CD4-positive, CD25-positive, alpha-beta regulatory T cell (primary cell): ENCODE measurements around the gene SPRR2D. TPM values are rescaled to one million over a fixed set of nuclear protein-coding genes. Genes with fewer than 3 reads are reported as not detected.
"Not testable (repeated sequence)": the region's sequence is repeated elsewhere in the genome, so short reads cannot be mapped to it uniquely, and the experiment has no call there.

ENCODE experiments used
- ATAC-seq, 2 donors: fragments of 150-1000 bp; cut with Tn5 transposase; one replicate each; pipeline ENCODE4 v1.10.0; 2021; ENCODE audit warnings: low read depth in 2 of 2, moderate number of reproducible peaks in 2 of 2, moderate library complexity in 1 of 2
- DNase-seq, 3 donors: peaks; one replicate each; pipeline versions ENCODE4 v3.0.0 to v3.0.0-alpha.2; 2012 to 2022; ENCODE audit warnings: mixed read lengths in 1 of 3
- H3K27ac ChIP-seq: one replicate; pipeline ENCODE4 v1.7.0; 2013; ENCODE audit warnings: mild to moderate bottlenecking, low read length; ENCODE audit not compliant: insufficient read depth, poor library complexity, severe bottlenecking
- H3K27me3 ChIP-seq: one replicate; pipeline ENCODE4 v1.7.0; 2013; ENCODE audit warnings: low read length; ENCODE audit not compliant: control insufficient read depth, insufficient read depth
- H3K36me3 ChIP-seq: one replicate; pipeline ENCODE4 v1.7.0; 2013; ENCODE audit warnings: mild to moderate bottlenecking, low read length, moderate library complexity; ENCODE audit not compliant: control insufficient read depth, insufficient read depth
- H3K4me1 ChIP-seq: 2 replicates; pipeline ENCODE4 v1.7.0; 2013; ENCODE audit warnings: mild to moderate bottlenecking, low read length; ENCODE audit not compliant: insufficient read depth, control insufficient read depth, poor library complexity, severe bottlenecking
- H3K4me3 ChIP-seq: one replicate; pipeline ENCODE4 v1.7.0; 2013; ENCODE audit warnings: low read depth, mild to moderate bottlenecking, low read length, moderate library complexity
- H3K9me3 ChIP-seq, 2 experiments: 1 replicate in 1 of 2; 2 replicates in 1 of 2; pipeline ENCODE4 v1.7.0; 2013; ENCODE audit warnings: low read length in 2 of 2, mild to moderate bottlenecking in 1 of 2, moderate library complexity in 1 of 2; ENCODE audit not compliant: control insufficient read depth in 2 of 2
- H3K27ac Mint-ChIP-seq, 3 donors: one replicate each; pipeline ENCODE4 v1.8.0; 2020 to 2022; ENCODE audit warnings: mild to moderate bottlenecking in 3 of 3, mixed read lengths in 3 of 3, moderate library complexity in 2 of 3
- H3K27me3 Mint-ChIP-seq: one replicate; pipeline ENCODE4 v1.8.0; 2022; ENCODE audit warnings: mild to moderate bottlenecking, mixed read lengths
- H3K36me3 Mint-ChIP-seq: one replicate; pipeline ENCODE4 v1.8.0; 2020; ENCODE audit warnings: mixed read lengths
- H3K4me1 Mint-ChIP-seq, 4 donors: one replicate each; pipeline ENCODE4 v1.8.0; 2020 to 2022; ENCODE audit warnings: mixed read lengths in 4 of 4, mild to moderate bottlenecking in 1 of 4
- H3K4me3 Mint-ChIP-seq, 4 donors: one replicate each; pipeline ENCODE4 v1.8.0; 2020 to 2022; ENCODE audit warnings: mild to moderate bottlenecking in 4 of 4, mixed read lengths in 4 of 4, moderate library complexity in 3 of 4
- H3K9me3 Mint-ChIP-seq, 7 donors: one replicate each; pipeline ENCODE4 v1.8.0; 2020 to 2022; ENCODE audit warnings: mixed read lengths in 7 of 7, mild to moderate bottlenecking in 3 of 7, moderate library complexity in 2 of 7
- polyA plus RNA-seq, 4 donors: library from polyadenylated mRNA; unstranded; fragments of 300-500 nt; fragmentation: Illumina TruSeq; gene quantifications; one replicate each; pipeline ENCODE4 v1.2.3, GENCODE V29; 2021
- total RNA-seq: library from RNA; stranded (reverse); gene quantifications from one replicate; pipeline ENCODE4 v1.2.3, GENCODE V29; 2022

The SPRR2D gene
- total and polyA plus RNA-seq, 5 donors from 2014 or later, result not detected

- H3K4me3 ChIP-seq, result no peak overlapping the region
- ATAC-seq, result no peak
- peaks cover 0 to 2% (median 0%) of the 10 kb centered on the region in 7 donors for H3K9me3 Mint-ChIP-seq
- no peak overlapping the region for H3K27ac Mint-ChIP-seq
- no peak overlapping the region for H3K4me3 Mint-ChIP-seq
- H3K4me1 ChIP-seq, result no peaks in the 10 kb centered on the region
- no peak for DNase-seq
- no peaks in the 10 kb centered on the region for H3K4me1 Mint-ChIP-seq
- H3K9me3 ChIP-seq, result no peaks in the 10 kb centered on the region
- no peak overlapping the region for H3K27ac ChIP-seq
- peaks cover 4% of the 10 kb centered on the region for H3K27me3 ChIP-seq
- H3K36me3 ChIP-seq, result no peaks in the 10 kb centered on the region
- peaks cover 41% of the 10 kb centered on the region for H3K27me3 Mint-ChIP-seq
- no peaks in the 10 kb centered on the region for H3K36me3 Mint-ChIP-seq
These were observed 17.2 kb upstream of the SPRR2D start for GRCh38 chr1:153058154-153058553.

- Mint-ChIP-seq H3K27ac (no peak within 1 kb of the TSS), H3K36me3 (no peaks in the 10 kb centered on the region), H3K4me3 (no peak within 1 kb of the TSS)
These were observed 16.5 kb upstream of the SPRR2D start, which contains the start of gene SPRR2A for GRCh38 chr1:153057375-153057774. Gene SPRR2A, minus strand, starts transcription at chr1:153057512. Its CDS starts 777 bp downstream, at chr1:153056735.

GRCh38 chr1:153056111-153056510, 15.2 kb upstream of the SPRR2D start:
- H3K4me3 ChIP-seq, H3K27me3 ChIP-seq, H3K36me3 Mint-ChIP-seq, H3K27ac ChIP-seq, ATAC-seq, H3K4me1 ChIP-seq, H3K9me3 Mint-ChIP-seq, DNase-seq, H3K4me3 Mint-ChIP-seq, H3K36me3 ChIP-seq, H3K9me3 ChIP-seq, H3K4me1 Mint-ChIP-seq, H3K27ac Mint-ChIP-seq: not testable (repeated sequence)
- peaks cover 45% of the 10 kb centered on the region for H3K27me3 Mint-ChIP-seq

More at GRCh38 chr1:153057375-153057774, 16.5 kb upstream of the SPRR2D start, which contains the start of gene SPRR2A:
- H3K9me3 Mint-ChIP-seq, result peaks cover 0 to 2% (median 0%) of the 10 kb centered on the region in 7 donors
- peaks cover 4% of the 10 kb centered on the region for H3K27me3 ChIP-seq
- H3K36me3 ChIP-seq, result no peaks in the 10 kb centered on the region
- H3K9me3 ChIP-seq, result no peaks in the 10 kb centered on the region
- H3K27me3 Mint-ChIP-seq, result peaks cover 42% of the 10 kb centered on the region
- no peak within 1 kb of the TSS for H3K27ac ChIP-seq
- no peak for ATAC-seq
- no peaks in the 10 kb centered on the region for H3K4me1 ChIP-seq
- no peak within 1 kb of the TSS for H3K4me3 ChIP-seq
- H3K4me1 Mint-ChIP-seq, result no peaks in the 10 kb centered on the region
- DNase-seq, result no peak

GRCh38 chr1:153049211-153049610, 8.3 kb upstream of the SPRR2D start:
- no peaks in the 10 kb centered on the region for H3K9me3 ChIP-seq
- H3K36me3 ChIP-seq, result no peaks in the 10 kb centered on the region
- no peaks in the 10 kb centered on the region for H3K36me3 Mint-ChIP-seq
- peaks cover 28% of the 10 kb centered on the region for H3K27me3 Mint-ChIP-seq
- H3K4me3 ChIP-seq, result no peak overlapping the region
- no peaks in the 10 kb centered on the region for H3K4me1 ChIP-seq
- no peaks in the 10 kb centered on the region for H3K4me1 Mint-ChIP-seq
- peaks cover 9% of the 10 kb centered on the region for H3K27me3 ChIP-seq
- no peak overlapping the region for H3K4me3 Mint-ChIP-seq
- H3K27ac Mint-ChIP-seq, result no peak overlapping the region
- peaks cover 0 to 2% (median 0%) of the 10 kb centered on the region in 7 donors for H3K9me3 Mint-ChIP-seq
- ATAC-seq (no peak), DNase-seq (no peak)
- no peak overlapping the region for H3K27ac ChIP-seq

- H3K4me1 ChIP-seq, result no peaks in the 10 kb centered on the region
- no peak overlapping the region for H3K4me3 Mint-ChIP-seq
- H3K27me3 ChIP-seq, result no peaks in the 10 kb centered on the region
- H3K27ac Mint-ChIP-seq, result no peak overlapping the region
- H3K27me3 Mint-ChIP-seq, result no peaks in the 10 kb centered on the region
- no peaks in the 10 kb centered on the region for H3K4me1 Mint-ChIP-seq
- H3K36me3 Mint-ChIP-seq, result no peaks in the 10 kb centered on the region
- H3K9me3 Mint-ChIP-seq, result peaks cover 0 to 3% (median 1%) of the 10 kb centered on the region in 7 donors
- H3K9me3 ChIP-seq, result no peaks in the 10 kb centered on the region
- no peak overlapping the region for H3K27ac ChIP-seq
- ATAC-seq (no peak), DNase-seq (no peak)
- H3K4me3 ChIP-seq, result no peak overlapping the region
- no peaks in the 10 kb centered on the region for H3K36me3 ChIP-seq
These were observed 5.7 kb downstream of the SPRR2D start for GRCh38 chr1:153035211-153035610.

- H3K36me3 Mint-ChIP-seq, result no peaks in the 10 kb centered on the region
- no peaks in the 10 kb centered on the region for H3K36me3 ChIP-seq
- no peaks in the 10 kb centered on the region for H3K4me1 Mint-ChIP-seq
- ATAC-seq (no peak), DNase-seq (no peak)
- H3K4me3 Mint-ChIP-seq, result no peak overlapping the region
- H3K9me3 ChIP-seq, result no peaks in the 10 kb centered on the region
- H3K4me3 ChIP-seq, result no peak overlapping the region
- no peak overlapping the region for H3K27ac Mint-ChIP-seq
- H3K9me3 Mint-ChIP-seq, result peaks cover 0 to 5% (median 0%) of the 10 kb centered on the region in 7 donors
- H3K27me3 Mint-ChIP-seq, result peaks cover 6% of the 10 kb centered on the region
- H3K4me1 ChIP-seq, result no peaks in the 10 kb centered on the region
- no peak overlapping the region for H3K27ac ChIP-seq
- no peaks in the 10 kb centered on the region for H3K27me3 ChIP-seq
These were observed 8.1 kb downstream of the SPRR2D start for GRCh38 chr1:153032677-153033308.

- H3K27me3 ChIP-seq, result peaks cover 1% of the 10 kb centered on the region
- H3K27ac ChIP-seq, result no peak overlapping the region
- H3K9me3 ChIP-seq, result no peaks in the 10 kb centered on the region
- no peak overlapping the region for H3K4me3 ChIP-seq
- DNase-seq, result no peak
- H3K4me1 ChIP-seq, result no peaks in the 10 kb centered on the region
- Mint-ChIP-seq H3K36me3 (no peaks in the 10 kb centered on the region), H3K9me3 (peaks cover 0 to 5% (median 0%) of the 10 kb centered on the region in 7 donors), H3K27ac (no peak overlapping the region), H3K4me1 (no peaks in the 10 kb centered on the region), H3K4me3 (no peak overlapping the region), H3K27me3 (peaks cover 6% of the 10 kb centered on the region)
- H3K36me3 ChIP-seq, result no peaks in the 10 kb centered on the region
- no peak for ATAC-seq
These were observed 8.8 kb downstream of the SPRR2D start for GRCh38 chr1:153032073-153032472.

- ATAC-seq (no peak), DNase-seq (no peak)
- Histone ChIP-seq H3K36me3 (no peaks in the 10 kb centered on the region), H3K4me3 (no peak within 1 kb of the TSS), H3K27me3 (peaks cover 1% of the 10 kb centered on the region), H3K27ac (no peak within 1 kb of the TSS), H3K9me3 (no peaks in the 10 kb centered on the region), H3K4me1 (no peaks in the 10 kb centered on the region)
- Mint-ChIP-seq H3K27me3 (peaks cover 6% of the 10 kb centered on the region), H3K4me1 (no peaks in the 10 kb centered on the region), H3K27ac (no peak within 1 kb of the TSS), H3K36me3 (no peaks in the 10 kb centered on the region), H3K9me3 (peaks cover 0 to 5% (median 0%) of the 10 kb centered on the region in 7 donors), H3K4me3 (no peak within 1 kb of the TSS)
These were observed 10.0 kb downstream of the SPRR2D start, which contains the start of gene SPRR1B for GRCh38 chr1:153030895-153031294. Gene SPRR1B, plus strand, starts transcription at chr1:153031203. Its CDS starts 1,143 bp downstream, at chr1:153032346.
